KMS-11 (cell line): ENCODE measurements around the gene DUSP11.
A peak's percentile ranks its signal among the peaks of the same experiment; 100 is the strongest.
"Not testable (repeated sequence)": the region's sequence is repeated elsewhere in the genome, so short reads cannot be mapped to it uniquely, and the experiment has no call there.

Experiments used
- H2AFZ ChIP-seq: fragments of 200-600 bp; sonication (generic); 2 replicates; pipeline ENCODE4 v1.6.1; 2016; ENCODE audit warnings: antibody characterized with exemption, mixed run types, low read depth
- H3K27ac ChIP-seq: fragments of 200-600 bp; sonication (generic); 2 replicates; pipeline ENCODE4 v1.6.1; 2016; ENCODE audit warnings: mild to moderate bottlenecking, mixed run types
- H3K27me3 ChIP-seq: fragments of 200-600 bp; sonication (generic); 2 replicates; pipeline ENCODE4 v1.6.1; 2017; ENCODE audit warnings: mild to moderate bottlenecking, low read depth, mixed run types, moderate library complexity; ENCODE audit not compliant: insufficient read depth
- H3K36me3 ChIP-seq: fragments of 200-600 bp; sonication (generic); 2 replicates; pipeline ENCODE4 v1.6.1; 2017; ENCODE audit warnings: mild to moderate bottlenecking, mixed run types; ENCODE audit not compliant: insufficient read depth
- H3K4me1 ChIP-seq: fragments of 200-600 bp; sonication (generic); 2 replicates; pipeline ENCODE4 v1.6.1; 2016; ENCODE audit warnings: mild to moderate bottlenecking, low read depth, mixed run types; ENCODE audit not compliant: poor library complexity, severe bottlenecking
- H3K4me2 ChIP-seq: fragments of 200-600 bp; sonication (generic); 2 replicates; pipeline ENCODE4 v1.7.0; 2016; ENCODE audit warnings: mild to moderate bottlenecking, mixed run types
- H3K4me3 ChIP-seq: fragments of 200-600 bp; sonication (generic); IDR thresholded peaks from 2 replicates; pipeline ENCODE4 v1.6.1; 2017; ENCODE audit warnings: low read depth, low read length, mixed read lengths; ENCODE audit not compliant: insufficient read depth
- H3K79me2 ChIP-seq: fragments of 200-600 bp; sonication (generic); 2 replicates; pipeline ENCODE4 v1.6.1; 2016; ENCODE audit warnings: low read depth, mixed run types; ENCODE audit not compliant: insufficient read depth
- H3K9ac ChIP-seq: fragments of 200-600 bp; sonication (generic); 2 replicates; pipeline ENCODE4 v1.6.1; 2016; ENCODE audit warnings: mild to moderate bottlenecking, mixed run types
- H4K20me1 ChIP-seq: fragments of 200-600 bp; sonication (generic); 2 replicates; pipeline ENCODE4 v1.6.1; 2016; ENCODE audit warnings: mild to moderate bottlenecking, mixed run types; ENCODE audit not compliant: insufficient read depth
- CTCF ChIP-seq: fragments of 200-600 bp; sonication (generic); conservative IDR thresholded peaks from 2 replicates; pipeline ENCODE4 v1.6.1; 2017; ENCODE audit warnings: low read depth, mild to moderate bottlenecking, antibody characterized with exemption, low read length, moderate library complexity, mixed read lengths

Gene DUSP11

GRCh38 chr2:73812635-73813034 is 32.7 kb upstream of the DUSP11 start:
- Histone ChIP-seq H3K4me2 (no peak overlapping the region), H3K79me2 (no peaks in the 10 kb centered on the region), H3K36me3 (no peaks in the 10 kb centered on the region), H3K4me1 (no peaks in the 10 kb centered on the region), H3K27ac (no peak overlapping the region), H3K9ac (no peak overlapping the region), H3K27me3 (no peaks in the 10 kb centered on the region), H4K20me1 (no peaks in the 10 kb centered on the region), H3K4me3 (no peak overlapping the region), H2AFZ (no peak overlapping the region)
- no peak for TF ChIP-seq CTCF

- no peak overlapping the region for H3K4me2 ChIP-seq
- H3K27me3 ChIP-seq, result no peaks in the 10 kb centered on the region
Measured at GRCh38 chr2:73811878-73812277, 32.0 kb upstream of the DUSP11 start.

GRCh38 chr2:73783883-73784282 is 4.0 kb upstream of the DUSP11 start, which contains the start of gene C2orf78:
C2orf78 (plus strand) TSS chr2:73784183; CDS start chr2:73784310, 127 bp downstream.
- not testable (repeated sequence) for H3K27me3 ChIP-seq, H3K9ac ChIP-seq, H4K20me1 ChIP-seq, H2AFZ ChIP-seq, H3K4me2 ChIP-seq, H3K79me2 ChIP-seq, H3K4me1 ChIP-seq, H3K27ac ChIP-seq, H3K36me3 ChIP-seq, H3K4me3 ChIP-seq

More at GRCh38 chr2:73811878-73812277, 32.0 kb upstream of the DUSP11 start:
- no peak overlapping the region for H3K27ac ChIP-seq
- no peak for TF ChIP-seq CTCF
- H3K4me3 ChIP-seq, result no peak overlapping the region
- H3K79me2 ChIP-seq, result no peaks in the 10 kb centered on the region
- no peak overlapping the region for H3K9ac ChIP-seq
- no peak overlapping the region for H2AFZ ChIP-seq
- no peaks in the 10 kb centered on the region for H3K36me3 ChIP-seq
- H3K4me1 ChIP-seq, result no peaks in the 10 kb centered on the region
- H4K20me1 ChIP-seq, result no peaks in the 10 kb centered on the region

- not testable (repeated sequence) for H3K4me3 ChIP-seq, H3K4me2 ChIP-seq, H4K20me1 ChIP-seq, H3K27ac ChIP-seq, H3K36me3 ChIP-seq, H2AFZ ChIP-seq, H3K27me3 ChIP-seq, H3K9ac ChIP-seq
- H3K4me1 ChIP-seq, result peaks cover 14% of the 10 kb centered on the region
- H3K79me2 ChIP-seq, result peaks cover 15% of the 10 kb centered on the region
Measured at GRCh38 chr2:73783402-73783801, 3.5 kb upstream of the DUSP11 start.

GRCh38 chr2:73780237-73780582 is 307 bp upstream of the DUSP11 start:
- Histone ChIP-seq H3K9ac (peak overlapping the region; percentile 77; the same call in 1 of the 2 replicates), H3K36me3 (no peaks in the 10 kb centered on the region; the same call in 1 of the 2 replicates), H3K4me1 (peaks cover 18% of the 10 kb centered on the region), H2AFZ (peak overlapping the region; percentile 88), H3K79me2 (peaks cover 18% of the 10 kb centered on the region), H3K27me3 (no peaks in the 10 kb centered on the region), H4K20me1 (no peaks in the 10 kb centered on the region), H3K4me3 (no peak overlapping the region), H3K27ac (no peak overlapping the region), H3K4me2 (peak overlapping the region; percentile 67)
- peak; percentile 51; the same call in 1 of the 2 replicates for TF ChIP-seq CTCF

- Histone ChIP-seq H3K9ac (peak overlapping the region; percentile 77), H3K27ac (peak overlapping the region; percentile 53; the same call in 1 of the 2 replicates), H3K4me3 (peak overlapping the region; percentile 99), H3K4me2 (peak overlapping the region; percentile 67), H3K4me1 (peaks cover 18% of the 10 kb centered on the region), H2AFZ (peak overlapping the region; percentile 88), H3K79me2 (peaks cover 18% of the 10 kb centered on the region)
- not testable (repeated sequence) for H3K36me3 ChIP-seq, H4K20me1 ChIP-seq, H3K27me3 ChIP-seq
Measured at GRCh38 chr2:73778867-73779466, 936 bp downstream of the DUSP11 start.
